ENCODE results near the gene CAPZB.

Gene CAPZB

GRCh38 chr1:19468397-19468956 lies 16.9 kb downstream of the CAPZB start:
- no peaks in the 10 kb centered on the region for H3K9me3 ChIP-seq
- no peaks in the 10 kb centered on the region for H3K36me3 ChIP-seq
- H3K4me1 ChIP-seq, result no peaks in the 10 kb centered on the region
- no peaks in the 10 kb centered on the region for H3K27me3 ChIP-seq
- H3K4me3 ChIP-seq (ENCODE audit: low read depth, low read length), result no peak overlapping the region
- no peak for TF ChIP-seq CTCF (IDR thresholded peaks at IDR 0.05; ENCODE audit: low read depth, low read length)
- no peak for DNase-seq

- no peaks in the 10 kb centered on the region for H3K4me1 ChIP-seq
Observed at GRCh38 chr1:19467199-19468187, 17.8 kb downstream of the CAPZB start.

GRCh38 chr1:19466112-19466561 lies 19.2 kb downstream of the CAPZB start:
- Histone ChIP-seq H3K27me3 (no peaks in the 10 kb centered on the region), H3K9me3 (no peaks in the 10 kb centered on the region), H3K36me3 (no peaks in the 10 kb centered on the region), H3K4me1 (no peaks in the 10 kb centered on the region), H3K4me3 (ENCODE audit: low read depth, low read length) (no peak overlapping the region)
- no peak for TF ChIP-seq CTCF (IDR thresholded peaks at IDR 0.05; ENCODE audit: low read depth, low read length)
- no peak for DNase-seq

More at GRCh38 chr1:19467199-19468187, 17.8 kb downstream of the CAPZB start:
- no peak for DNase-seq
- no peak overlapping the region for H3K4me3 ChIP-seq (ENCODE audit: low read depth, low read length)
- no peaks in the 10 kb centered on the region for H3K27me3 ChIP-seq
- no peaks in the 10 kb centered on the region for H3K36me3 ChIP-seq
- no peak for TF ChIP-seq CTCF (IDR thresholded peaks at IDR 0.05; ENCODE audit: low read depth, low read length)
- no peaks in the 10 kb centered on the region for H3K9me3 ChIP-seq

GRCh38 chr1:19465650-19466049 lies 19.7 kb downstream of the CAPZB start:
- Histone ChIP-seq H3K4me3 (ENCODE audit: low read depth, low read length) (no peak overlapping the region), H3K9me3 (no peaks in the 10 kb centered on the region), H3K4me1 (no peaks in the 10 kb centered on the region), H3K27me3 (no peaks in the 10 kb centered on the region), H3K36me3 (no peaks in the 10 kb centered on the region)
- TF ChIP-seq CTCF (IDR thresholded peaks at IDR 0.05; ENCODE audit: low read depth, low read length), result no peak
- DNase-seq, result no peak

- no peaks in the 10 kb centered on the region for H3K9me3 ChIP-seq
- no peak overlapping the region for H3K4me3 ChIP-seq (ENCODE audit: low read depth, low read length)
- no peak for TF ChIP-seq CTCF (IDR thresholded peaks at IDR 0.05; ENCODE audit: low read depth, low read length)
- no peaks in the 10 kb centered on the region for H3K36me3 ChIP-seq
- DNase-seq, result no peak
- no peaks in the 10 kb centered on the region for H3K4me1 ChIP-seq
- H3K27me3 ChIP-seq, result no peaks in the 10 kb centered on the region
Observed at GRCh38 chr1:19465123-19465522, 20.2 kb downstream of the CAPZB start.

GRCh38 chr1:19464696-19465095 lies 20.6 kb downstream of the CAPZB start:
- TF ChIP-seq CTCF (IDR thresholded peaks at IDR 0.05; ENCODE audit: low read depth, low read length), result no peak
- DNase-seq, result no peak
- Histone ChIP-seq H3K36me3 (no peaks in the 10 kb centered on the region), H3K9me3 (no peaks in the 10 kb centered on the region), H3K4me3 (ENCODE audit: low read depth, low read length) (no peak overlapping the region), H3K27me3 (no peaks in the 10 kb centered on the region), H3K4me1 (no peaks in the 10 kb centered on the region)

Data from BE2C (cell line).